GM12873 (cell line): ENCODE results near the gene PPP1R1A.

Experiments used
- CTCF ChIP-seq: IDR thresholded peaks from 2 replicates; pipeline ENCODE4 v1.5.1; 2012; ENCODE audit warnings: low read depth, mild to moderate bottlenecking, moderate library complexity, low read length, control low read depth; ENCODE audit not compliant: insufficient read depth; ENCODE audit errors: missing control alignments

Gene PPP1R1A

DNA sequence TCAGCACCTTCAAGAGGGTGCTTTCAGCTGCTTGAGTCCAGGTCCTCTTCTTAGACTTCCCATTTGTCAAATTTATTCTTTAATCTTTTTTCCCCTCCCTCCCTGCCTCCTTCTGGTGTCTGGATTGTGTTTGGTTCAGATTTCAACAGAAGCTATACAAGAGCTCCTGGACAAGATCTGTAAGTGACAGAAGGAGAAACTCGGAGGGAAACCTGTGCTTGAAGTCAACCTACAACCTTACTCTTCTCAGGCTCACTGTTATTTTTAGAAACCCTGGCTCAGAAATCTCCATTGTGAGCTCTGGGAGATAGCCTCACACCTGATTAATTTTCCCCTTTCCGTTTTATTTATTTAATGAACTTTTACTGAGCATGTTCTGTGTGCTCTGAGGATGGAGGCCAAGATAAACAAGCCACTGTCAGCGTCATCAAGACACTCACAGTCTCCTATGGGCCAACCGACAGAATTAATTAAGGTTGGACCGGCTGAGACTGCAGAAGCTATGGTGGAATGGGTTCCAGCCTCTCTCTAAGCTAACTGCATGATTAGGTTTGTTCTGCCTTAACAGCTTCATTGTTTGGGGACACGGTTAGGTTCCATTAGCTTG lies 25.6 kb downstream of the PPP1R1A start:
- no peak for TF ChIP-seq CTCF

DNA sequence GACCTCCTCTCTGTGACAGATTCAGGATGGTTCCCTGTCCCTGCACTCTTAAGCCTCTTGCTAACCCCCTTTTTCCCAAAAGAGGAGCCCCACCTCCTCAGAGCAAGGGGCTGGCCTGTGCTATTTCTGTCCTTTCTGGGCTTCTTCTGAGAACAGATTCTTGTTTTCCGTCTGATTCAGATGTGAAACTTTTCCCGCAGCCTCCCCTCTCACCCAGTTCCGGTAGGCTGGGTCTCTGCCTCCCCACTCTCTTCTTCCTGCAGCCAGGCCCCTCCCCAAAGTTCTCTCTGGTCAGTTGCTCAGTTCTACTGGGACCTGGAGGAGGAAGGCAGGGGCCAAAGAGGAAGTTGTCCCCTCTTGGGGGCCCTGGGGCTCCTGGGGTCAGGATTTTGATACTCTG lies 27.3 kb downstream of the PPP1R1A start:
- no peak for TF ChIP-seq CTCF

- TF ChIP-seq CTCF: no peak
These were observed 28.0 kb downstream of the PPP1R1A start for GRCh38 chr12:54560374-54560858.

DNA sequence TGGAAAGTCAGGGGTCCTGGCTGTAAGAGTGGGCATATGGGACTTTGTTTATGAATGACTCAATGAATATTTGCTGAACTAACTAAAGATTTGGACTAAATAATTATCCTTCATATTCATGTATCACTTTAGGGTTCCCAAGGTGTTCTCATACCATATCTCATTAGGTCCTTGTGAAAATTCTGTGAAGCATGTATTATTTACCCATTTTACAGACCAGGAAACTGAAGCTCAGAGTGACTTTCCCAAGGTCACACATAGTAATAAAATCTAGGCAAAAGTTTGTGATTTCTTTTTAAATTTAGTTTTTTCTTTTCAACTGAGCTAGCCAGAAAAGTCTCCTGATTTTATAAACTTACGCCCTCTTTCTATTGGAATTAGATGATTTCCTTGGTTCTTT lies 29.7 kb downstream of the PPP1R1A start:
- TF ChIP-seq CTCF: no peak

DNA sequence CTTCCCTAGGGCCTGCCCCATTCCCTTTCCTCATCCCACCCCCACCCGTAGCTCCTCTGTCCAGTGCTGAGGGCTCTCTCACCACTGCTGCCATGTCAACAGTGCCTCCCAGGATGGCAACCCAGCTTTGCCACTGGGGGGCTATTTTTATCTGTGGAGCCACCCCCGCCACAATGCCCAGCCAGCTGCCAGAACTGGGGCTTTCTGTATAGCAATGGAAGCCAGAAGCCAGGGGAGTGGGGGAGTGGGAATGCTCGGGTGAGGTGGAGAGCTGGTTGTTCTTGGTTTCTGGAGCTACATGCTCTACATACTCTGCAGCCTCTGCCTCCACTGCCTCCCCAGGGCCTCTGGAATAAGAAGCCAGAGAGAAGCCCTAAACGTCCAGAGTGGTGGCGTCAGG lies 30.1 kb downstream of the PPP1R1A start:
- no peak for TF ChIP-seq CTCF

DNA sequence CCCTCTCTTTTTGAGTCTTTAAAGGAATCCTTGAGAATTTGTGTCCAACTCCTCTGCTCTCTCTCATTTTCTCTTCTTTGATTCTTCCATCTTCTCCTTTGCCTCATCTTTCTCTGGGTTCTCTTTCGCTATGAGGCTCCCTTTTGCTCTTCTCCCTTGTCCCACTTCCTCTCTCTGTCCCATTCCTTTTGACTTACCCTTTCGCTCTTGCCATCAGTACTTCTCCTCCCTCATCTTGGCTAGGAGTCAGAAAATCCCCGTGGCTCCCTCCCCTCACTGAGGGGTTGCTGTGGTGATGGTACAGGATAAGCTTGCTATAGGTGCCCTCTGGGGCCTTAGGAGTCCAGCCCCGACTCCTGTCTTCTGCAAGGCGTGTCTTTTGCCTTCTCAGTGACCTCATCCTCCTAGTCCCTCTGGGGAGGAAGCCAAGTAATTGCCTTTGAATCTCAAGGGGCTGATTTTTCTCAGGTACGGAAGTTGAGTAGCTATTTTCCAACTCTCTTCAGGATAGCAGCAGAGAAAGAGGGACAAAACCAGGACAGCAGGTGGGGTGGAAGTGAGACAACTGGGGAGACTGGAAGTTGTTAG lies 32.7 kb downstream of the PPP1R1A start:
- TF ChIP-seq CTCF: no peak

GRCh38 chr12:54549774-54550451 lies 38.5 kb downstream of the PPP1R1A start:
- no peak for TF ChIP-seq CTCF
